ENCODE data around the gene CRY2.

GRCh38 chr11:45894555-45895247 lies 47.4 kb downstream of the CRY2 start:
- TF ChIP-seq HDAC6 (IDR thresholded peaks at IDR 0.05; ENCODE audit: unreplicated experiment), result no peak
- TF ChIP-seq SP1 (IDR thresholded peaks at IDR 0.05; ENCODE audit: low read depth, low read length), result no peak
- TF ChIP-seq STAT1 (conservative IDR thresholded peaks at IDR 0.05), result no peak
- no peak for TF ChIP-seq YY1 (IDR thresholded peaks at IDR 0.05; ENCODE audit: low read depth, low read length)
- no peak for TF ChIP-seq CTCF (IDR thresholded peaks at IDR 0.05 in 2 of 3, conservative IDR thresholded peaks at IDR 0.05 in 1 of 3; ENCODE audit: control insufficient read depth in 2 of 3, extremely low read depth in 1 of 3, insufficient read depth in 1 of 3, low read depth in 3 of 3, low read length in 3 of 3)
- no peak for TF ChIP-seq POLR2A (IDR thresholded peaks at IDR 0.05; ENCODE audit: low read depth, low read length)
- TF ChIP-seq CHD2 (IDR thresholded peaks at IDR 0.05; ENCODE audit: borderline replicate concordance, low read depth, low read length), result no peak

Data from GM12878 (cell line).